Thyroid gland (tissue), 4 donors: ENCODE measurements around the gene SHC3. TPM values are rescaled to one million over a fixed set of nuclear protein-coding genes. Genes with fewer than 3 reads are reported as not detected.

Experiments used
- DNase-seq, 2 donors: peaks; one replicate each; pipeline ENCODE4 v3.0.0-alpha.2; 2019
- H3K27ac ChIP-seq, 3 donors: fragments of 200-600 bp; sonication (generic); 1 replicate in 2 of 3; 2 replicates in 1 of 3; pipeline ENCODE4 v1.5.1; 2016 to 2019; ENCODE audit warnings: mild to moderate bottlenecking in 1 of 3, moderate library complexity in 1 of 3
- H3K27me3 ChIP-seq: fragments of 200-600 bp; sonication (generic); one replicate; pipeline ENCODE4 v1.5.1; 2019
- H3K36me3 ChIP-seq, 2 donors: fragments of 200-600 bp; sonication (generic); one replicate each; pipeline ENCODE4 v1.5.1; 2016 to 2019
- H3K4me1 ChIP-seq, 2 donors: fragments of 200-600 bp; sonication (generic); one replicate each; pipeline ENCODE4 v1.5.1; 2017 to 2019
- H3K4me3 ChIP-seq, 3 donors: fragments of 200-600 bp; sonication (generic); replicated peaks in 1 of 3; 1 replicate in 2 of 3; 2 replicates in 1 of 3; pipeline ENCODE4 v1.5.1; 2016; ENCODE audit warnings: mild to moderate bottlenecking in 1 of 3
- H3K9me3 ChIP-seq: fragments of 200-600 bp; sonication (generic); one replicate; pipeline ENCODE4 v1.5.1; 2017
- POLR2A ChIP-seq, 2 donors: fragments of 450-650 bp; IDR thresholded peaks; one replicate each; pipeline ENCODE4 v1.6.1; 2017; ENCODE audit warnings: antibody characterized with exemption in 2 of 2, mild to moderate bottlenecking in 2 of 2, moderate library complexity in 1 of 2
- WGBS, 2 donors: methylation state at CpG; one replicate each; pipeline ENCODE4 v1.1.5; 2017; 5-methylcytosine and 5-hydroxymethylcytosine counted together
- intact Hi-C: fragments of 100-400 bp; cut with DNase I; formaldehyde crosslinking; loops from one replicate; pipeline ENCODE4 v1.15.1; 2023
- total RNA-seq, 4 donors: library from RNA; depleted of rRNA; stranded (reverse); fragments of >200 nt; gene quantifications; one replicate each; pipeline ENCODE4 v1.2.3, GENCODE V29; 2016
- TF ChIP-seq, protein P1 (sequence below), 6 experiments: fragments of 200-600 bp in 3 of 6; fragments of 450-650 bp in 3 of 6; sonication (generic) in 3 of 6; IDR thresholded peaks; one replicate each; pipeline ENCODE4 v1.5.1; 2016 to 2019; ENCODE audit warnings: antibody characterized with exemption in 6 of 6, mild to moderate bottlenecking in 2 of 6, inconsistent platforms in 1 of 6, moderate library complexity in 1 of 6

The SHC3 gene
- total RNA-seq, 4 donors from 2014 or later = 0.40 to 5.9 (median 1.2) TPM

DNA sequence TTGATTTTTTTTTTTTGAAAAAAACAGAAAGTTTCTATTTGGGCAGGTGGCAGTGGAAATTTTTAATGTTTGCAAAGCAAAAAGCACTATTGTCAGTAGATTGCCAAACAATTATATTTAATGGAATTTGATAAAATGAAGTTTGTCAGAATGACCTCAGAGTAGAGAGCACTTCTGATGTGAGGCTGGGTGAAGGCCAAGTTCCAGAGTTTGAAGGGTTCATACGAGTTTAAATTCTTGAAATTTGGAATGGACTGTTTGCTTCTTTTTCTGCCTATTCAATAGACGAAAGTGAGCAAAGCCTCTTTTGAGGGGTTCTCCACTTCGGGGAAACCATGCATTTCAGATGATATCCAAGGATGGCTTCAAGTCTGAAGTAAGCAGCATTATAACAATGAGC is 7.4 kb downstream of the SHC3 start:
- H3K9me3 ChIP-seq = no peaks in the 10 kb centered on the region
- no peak overlapping the region for H3K4me3 ChIP-seq
- TF ChIP-seq, protein P1, sequence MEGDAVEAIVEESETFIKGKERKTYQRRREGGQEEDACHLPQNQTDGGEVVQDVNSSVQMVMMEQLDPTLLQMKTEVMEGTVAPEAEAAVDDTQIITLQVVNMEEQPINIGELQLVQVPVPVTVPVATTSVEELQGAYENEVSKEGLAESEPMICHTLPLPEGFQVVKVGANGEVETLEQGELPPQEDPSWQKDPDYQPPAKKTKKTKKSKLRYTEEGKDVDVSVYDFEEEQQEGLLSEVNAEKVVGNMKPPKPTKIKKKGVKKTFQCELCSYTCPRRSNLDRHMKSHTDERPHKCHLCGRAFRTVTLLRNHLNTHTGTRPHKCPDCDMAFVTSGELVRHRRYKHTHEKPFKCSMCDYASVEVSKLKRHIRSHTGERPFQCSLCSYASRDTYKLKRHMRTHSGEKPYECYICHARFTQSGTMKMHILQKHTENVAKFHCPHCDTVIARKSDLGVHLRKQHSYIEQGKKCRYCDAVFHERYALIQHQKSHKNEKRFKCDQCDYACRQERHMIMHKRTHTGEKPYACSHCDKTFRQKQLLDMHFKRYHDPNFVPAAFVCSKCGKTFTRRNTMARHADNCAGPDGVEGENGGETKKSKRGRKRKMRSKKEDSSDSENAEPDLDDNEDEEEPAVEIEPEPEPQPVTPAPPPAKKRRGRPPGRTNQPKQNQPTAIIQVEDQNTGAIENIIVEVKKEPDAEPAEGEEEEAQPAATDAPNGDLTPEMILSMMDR (IDR thresholded peaks at IDR 0.05) = no peak
- TF ChIP-seq POLR2A (IDR thresholded peaks at IDR 0.05) = no peak
- H3K27ac ChIP-seq = peak overlapping the region; percentile 11 to 44 (median 42)
- peak; percentile 56 to 58 for DNase-seq
- peaks cover 6 to 13% of the 10 kb centered on the region in 2 donors for H3K4me1 ChIP-seq
- intact Hi-C loops = no loop called here
- no peaks in the 10 kb centered on the region for H3K27me3 ChIP-seq
- H3K36me3 ChIP-seq = no peaks in the 10 kb centered on the region
- 20 to 22% methylated on average over 3 of the region's 3 CpGs for WGBS, 2 donors

GRCh38 chr9:89168901-89169813 is 9.5 kb downstream of the SHC3 start:
- no peaks in the 10 kb centered on the region for H3K27me3 ChIP-seq
- TF ChIP-seq, protein P1 (IDR thresholded peaks at IDR 0.05) = no peak
- TF ChIP-seq POLR2A (IDR thresholded peaks at IDR 0.05) = no peak
- no peak overlapping the region for H3K27ac ChIP-seq
- H3K36me3 ChIP-seq = no peaks in the 10 kb centered on the region
- no peak overlapping the region for H3K4me3 ChIP-seq
- H3K4me1 ChIP-seq = peaks cover 6 to 13% of the 10 kb centered on the region in 2 donors
- 88 to 89% methylated on average over 9 of the region's 9 CpGs for WGBS, 2 donors
- intact Hi-C loops = no loop called here
- no peak for DNase-seq
- H3K9me3 ChIP-seq = no peaks in the 10 kb centered on the region

DNA sequence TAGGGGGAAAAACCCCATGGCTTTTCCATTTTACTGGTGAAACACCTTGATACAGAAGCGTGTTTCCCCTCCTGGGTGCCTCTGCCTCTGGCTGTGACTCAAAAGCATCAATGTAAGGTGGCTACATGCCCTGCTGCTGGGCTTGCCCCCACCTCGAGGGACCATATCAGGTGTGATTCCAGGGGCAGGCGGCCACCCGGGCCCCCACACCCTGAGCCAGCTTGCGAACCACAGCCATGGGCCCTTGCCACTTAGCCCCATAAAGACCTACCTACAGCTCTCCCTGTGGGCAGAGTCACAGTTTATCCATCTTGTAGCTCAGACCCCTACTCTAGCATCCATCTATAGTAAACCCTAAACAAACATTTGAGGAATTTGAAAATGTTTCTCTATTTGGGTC is 10.8 kb downstream of the SHC3 start:
- no peak for TF ChIP-seq POLR2A (IDR thresholded peaks at IDR 0.05)
- TF ChIP-seq, protein P1 (IDR thresholded peaks at IDR 0.05) = no peak
- H3K4me1 ChIP-seq = peaks cover 6 to 13% of the 10 kb centered on the region in 2 donors
- no peak overlapping the region for H3K4me3 ChIP-seq
- H3K9me3 ChIP-seq = no peaks in the 10 kb centered on the region
- no peaks in the 10 kb centered on the region for H3K36me3 ChIP-seq
- no peak overlapping the region for H3K27ac ChIP-seq
- DNase-seq = no peak
- H3K27me3 ChIP-seq = no peaks in the 10 kb centered on the region
- intact Hi-C loops = no loop called here
- WGBS, 2 donors = 91 to 97% methylated on average over 5 of the region's 5 CpGs

DNA sequence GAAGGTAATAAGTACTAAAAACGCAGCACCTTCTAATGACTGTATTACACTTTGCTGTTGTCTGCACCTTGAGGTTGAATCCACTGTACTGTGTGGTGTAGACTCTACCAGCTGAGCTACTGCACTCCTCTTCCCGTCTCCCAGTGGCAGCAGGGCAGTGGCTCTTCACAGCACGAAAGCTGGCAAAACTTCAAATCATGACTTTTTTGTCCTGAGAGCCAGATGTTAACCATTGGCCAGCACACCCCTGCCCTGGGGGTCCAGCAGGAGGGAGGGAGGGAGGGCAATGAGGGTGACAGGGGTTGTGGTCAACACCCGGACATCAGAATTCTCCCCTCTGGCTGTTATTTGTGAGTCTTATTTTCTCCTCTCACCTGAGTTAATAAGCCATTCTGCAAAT is 11.8 kb downstream of the SHC3 start:
- no peak for DNase-seq
- intact Hi-C loops = no loop called here
- no peak overlapping the region for H3K4me3 ChIP-seq

More for the DNA sequence above, 11.8 kb downstream of the SHC3 start:
- 50 to 68% methylated on average over 4 of the region's 4 CpGs for WGBS, 2 donors
- no peaks in the 10 kb centered on the region for H3K36me3 ChIP-seq
- no peak overlapping the region for H3K27ac ChIP-seq
- no peak for TF ChIP-seq POLR2A (IDR thresholded peaks at IDR 0.05)
- TF ChIP-seq, protein P1 (IDR thresholded peaks at IDR 0.05) = no peak
- peaks cover 6 to 11% of the 10 kb centered on the region in 2 donors for H3K4me1 ChIP-seq
- no peaks in the 10 kb centered on the region for H3K27me3 ChIP-seq
- H3K9me3 ChIP-seq = no peaks in the 10 kb centered on the region
